T47D (cell line): ENCODE measurements around the gene GADD45B.

ENCODE experiments used
- DNase-seq, 2 experiments: peaks; one replicate each; pipeline versions ENCODE4 v3.0.0 to v3.0.0-alpha.2; 2011 to 2012; ENCODE audit warnings: low read depth in 1 of 2, low spot score in 1 of 2
- JUND ChIP-seq: IDR thresholded peaks from 2 replicates; pipeline ENCODE4 v1.6.1; 2012; ENCODE audit warnings: low read depth
- in situ Hi-C: cut with HindIII; loops from 2 replicates; pipeline ENCODE4 v1.10.0; 2016; ENCODE audit warnings: low sequenced_read_pairs, low pct_unique_long_range_greater_than_20kb

The GADD45B gene, protein sequence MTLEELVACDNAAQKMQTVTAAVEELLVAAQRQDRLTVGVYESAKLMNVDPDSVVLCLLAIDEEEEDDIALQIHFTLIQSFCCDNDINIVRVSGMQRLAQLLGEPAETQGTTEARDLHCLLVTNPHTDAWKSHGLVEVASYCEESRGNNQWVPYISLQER

GRCh38 chr19:2475702-2476450, at the start of gene GADD45B:
GADD45B (plus strand) TSS chr19:2476127; CDS start chr19:2476359, 232 bp downstream.
- peak; percentile 97 for DNase-seq
- no peak for TF ChIP-seq JUND
- in situ Hi-C loops: no loop called here

DNA sequence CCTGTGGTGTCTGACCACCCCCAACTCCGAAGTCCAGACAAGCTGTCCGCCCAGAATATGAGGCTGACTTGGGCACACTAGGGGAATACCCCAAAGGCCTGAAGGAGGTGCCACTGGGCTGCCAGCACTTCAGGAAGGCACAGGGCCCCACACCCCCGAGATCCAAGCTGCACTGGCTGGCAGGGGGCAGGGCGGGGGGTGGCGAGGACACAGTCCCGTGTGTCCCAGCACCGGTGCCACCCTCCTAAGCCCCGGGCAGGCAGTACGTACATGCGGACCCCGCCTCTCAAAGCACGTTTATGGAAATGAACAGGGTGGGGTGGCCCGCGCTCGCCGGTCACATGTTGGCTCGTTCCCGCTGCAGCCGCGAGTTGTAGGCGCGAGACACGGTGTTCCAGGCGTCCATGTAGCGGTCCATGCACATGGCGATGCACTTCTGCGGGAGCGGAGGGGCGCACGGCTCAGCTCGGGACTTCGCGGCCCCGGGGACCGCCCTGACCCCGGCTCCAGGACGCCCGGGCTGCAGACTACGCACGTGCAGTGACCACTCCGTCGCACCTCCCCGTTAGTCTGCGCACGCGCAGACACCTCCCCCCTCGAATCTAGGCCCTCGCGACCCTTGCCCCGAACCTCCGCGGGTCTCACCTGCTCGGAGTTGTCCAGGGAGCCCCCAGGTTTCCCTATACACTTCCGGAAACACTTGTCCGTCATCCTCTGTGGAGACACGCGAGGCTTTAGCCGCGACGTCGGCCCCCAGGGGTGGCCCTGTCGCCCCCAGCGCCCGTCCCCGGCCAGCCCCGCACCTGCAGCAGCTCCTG, 49.1 kb upstream of the GADD45B start:
- in situ Hi-C loops: no loop called here
- TF ChIP-seq JUND: no peak
- DNase-seq: peak; percentile 37 to 69

- peak; percentile 29; the same call in 1 of the 2 replicates for TF ChIP-seq JUND
- in situ Hi-C loops: no loop called here
Observed at GRCh38 chr19:2427429-2428320, 48.3 kb upstream of the GADD45B start, which contains the start of gene TIMM13. TIMM13 (minus strand) TSS chr19:2427586; CDS start chr19:2427533, 53 bp downstream.

DNA sequence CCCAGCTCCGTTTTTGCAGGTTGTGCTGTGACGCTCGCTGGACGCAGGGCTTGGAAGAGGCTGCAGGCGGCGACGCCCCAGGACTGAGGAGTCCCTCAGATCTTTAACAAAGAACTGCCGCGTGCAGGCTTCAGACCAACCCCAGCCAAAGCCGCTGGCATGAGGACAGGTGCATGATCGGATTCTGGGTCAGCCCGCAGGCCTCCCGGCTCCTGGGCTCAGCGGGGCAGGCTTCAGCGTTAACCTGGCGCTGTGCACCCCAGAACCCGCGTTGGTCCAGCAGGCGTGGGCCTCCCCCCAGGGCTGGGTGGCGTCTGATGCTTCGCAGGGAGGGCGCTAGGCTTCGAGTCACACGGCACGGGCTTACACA, 47.6 kb upstream of the GADD45B start:
- no peak for TF ChIP-seq JUND
- in situ Hi-C loops: no loop called here
- DNase-seq: no peak

More at GRCh38 chr19:2427429-2428320, 48.3 kb upstream of the GADD45B start, which contains the start of gene TIMM13:
- DNase-seq: peak; percentile 92

DNA sequence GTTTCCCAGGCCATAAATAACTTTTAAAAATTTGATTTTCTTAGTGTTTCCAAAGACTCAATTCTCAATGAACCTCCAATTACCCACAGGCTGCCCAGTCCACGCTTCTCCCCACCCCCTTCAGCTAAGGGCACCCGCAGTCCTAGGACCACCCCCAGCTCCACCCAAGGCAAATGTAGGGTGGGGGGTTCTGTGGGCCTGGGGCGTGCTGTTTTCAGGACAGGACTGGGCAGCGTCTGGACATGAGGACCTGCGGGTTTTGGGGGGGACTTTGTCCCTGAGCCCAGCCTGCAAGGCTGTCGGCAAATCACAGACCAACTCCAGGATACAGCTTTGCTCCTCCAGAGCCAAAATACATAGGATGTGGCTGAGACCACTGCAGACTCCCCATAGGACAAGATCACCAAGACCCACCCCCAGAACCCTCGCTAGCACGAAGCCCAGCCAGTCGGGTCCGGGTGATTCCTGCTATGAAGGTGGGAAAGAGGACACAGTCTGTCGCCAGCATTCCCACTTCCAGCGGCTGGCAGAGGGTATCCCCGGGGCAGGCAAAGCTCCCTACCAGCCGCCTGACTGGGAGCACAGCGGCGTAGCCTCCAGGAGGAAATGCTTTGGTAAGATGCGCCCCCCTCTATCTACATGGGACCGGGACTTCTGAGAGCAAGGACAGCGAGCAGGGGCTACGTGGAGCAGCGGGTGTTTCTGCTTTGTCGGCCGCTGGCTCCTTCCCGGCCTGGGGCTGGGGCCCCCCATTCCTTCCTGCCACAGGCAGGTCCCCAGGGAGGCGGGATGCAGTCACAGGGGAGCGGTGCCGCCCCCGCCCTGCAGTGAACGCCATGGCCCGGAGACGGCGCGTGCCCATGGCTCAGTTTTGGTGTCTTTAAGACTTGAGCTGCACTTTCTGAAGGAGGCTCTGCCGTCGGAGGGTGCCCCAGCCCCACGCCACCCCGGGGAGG, 46.9 kb upstream of the GADD45B start:
- no peak for DNase-seq
- no peak for TF ChIP-seq JUND
- in situ Hi-C loops: no loop called here

DNA sequence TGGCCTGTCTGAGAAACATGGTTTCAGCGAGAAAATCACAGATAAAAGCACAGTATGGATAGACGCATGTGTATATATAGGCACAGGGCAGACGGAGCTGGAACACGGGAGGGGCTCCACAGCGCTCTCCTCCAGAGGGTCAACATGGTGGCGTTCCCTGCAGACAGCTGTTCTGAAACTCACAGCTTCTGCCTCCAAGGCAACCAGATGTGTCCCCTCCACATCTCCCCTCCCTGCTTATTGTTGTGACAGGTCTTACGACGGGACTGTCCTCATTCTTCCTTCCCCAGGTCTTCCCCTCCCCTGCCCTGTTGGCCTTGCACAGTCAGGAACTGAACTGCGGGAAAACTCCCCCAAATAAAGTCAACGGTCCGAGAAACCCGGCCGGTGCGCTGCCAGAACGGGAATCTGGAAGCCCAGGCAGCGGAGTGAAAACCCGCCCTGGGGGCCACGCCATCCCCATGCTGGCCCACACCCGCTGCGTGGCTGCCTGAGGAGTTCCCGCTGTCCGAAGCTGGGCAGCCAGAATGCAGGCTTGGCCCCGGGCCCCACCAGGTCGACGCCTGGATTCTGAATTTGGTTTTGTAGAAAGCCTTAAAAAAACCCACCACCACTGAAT, 45.9 kb upstream of the GADD45B start:
- in situ Hi-C loops: no loop called here
- no peak for DNase-seq
- no peak for TF ChIP-seq JUND

- in situ Hi-C loops: no loop called here
- no peak for TF ChIP-seq JUND
- no peak for DNase-seq
Observed at GRCh38 chr19:2431318-2432055, 44.4 kb upstream of the GADD45B start.

- no peak for TF ChIP-seq JUND
- no peak for DNase-seq
- in situ Hi-C loops: no loop called here
Observed at GRCh38 chr19:2432131-2432848, 43.6 kb upstream of the GADD45B start.

GRCh38 chr19:2433854-2434253, 42.1 kb upstream of the GADD45B start:
- TF ChIP-seq JUND: no peak
- DNase-seq: no peak
- in situ Hi-C loops: no loop called here

DNA sequence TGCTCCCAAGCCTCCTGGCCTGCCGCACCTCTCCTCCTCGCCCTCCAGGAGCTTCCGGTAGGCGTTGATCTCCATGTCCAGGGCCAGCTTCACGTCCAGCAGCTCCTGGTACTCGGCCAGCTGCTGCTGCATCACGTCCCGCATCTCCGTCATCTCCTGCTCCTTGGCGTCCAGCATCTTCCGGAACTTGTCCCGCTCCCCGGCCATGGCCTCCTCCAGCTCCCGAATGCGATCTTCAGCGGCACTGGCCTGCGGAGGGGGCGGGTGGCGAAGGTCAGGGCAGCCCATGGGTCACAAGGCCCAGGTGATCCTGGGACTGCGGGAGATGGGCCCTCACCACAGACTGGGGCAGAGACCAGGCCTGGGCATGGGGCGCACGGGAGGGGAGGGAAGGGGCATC, 41.7 kb upstream of the GADD45B start:
- in situ Hi-C loops: no loop called here
- no peak for TF ChIP-seq JUND
- DNase-seq: no peak
